A549 treated with CpdA at 1 μM for 4 hours (cell line): ENCODE data around the gene ZBTB7C. TPM values are rescaled to one million over a fixed set of nuclear protein-coding genes. Genes with fewer than 3 reads are reported as not detected.

Experiments used
- total RNA-seq: library from RNA; stranded (reverse); fragments of 200-300 nt; extraction: Qiagen RNA extraction; gene quantifications from 5 replicates; pipeline ENCODE4 v1.2.3, GENCODE V29; 2022; ENCODE audit warnings: low read depth

Gene ZBTB7C
- total RNA-seq = 0.03 to 0.10 TPM (median 0.06 TPM) in 5 replicates

GRCh38 chr18:48408727-48409590 lies at the start of gene ZBTB7C:
ZBTB7C (minus strand) TSS chr18:48409383.

Other genes with a start within 250 kb of the ZBTB7C start
- 12.2 to 18.5 TPM (median 12.9 TPM) in 5 replicates for gene CTIF, start 129.6 kb upstream of the ZBTB7C start, total RNA-seq